Mesothelial cell of epicardium (in vitro differentiated cells): ENCODE results near the gene SULT4A1. TPM values are rescaled to one million over a fixed set of nuclear protein-coding genes. Genes with fewer than 3 reads are reported as not detected.

Source experiments
- DNase-seq, 2 experiments: peaks; one replicate each; pipeline ENCODE4 v3.0.0; 2021; ENCODE audit warnings: low spot score in 2 of 2; ENCODE audit not compliant: unreplicated experiment in 2 of 2
- H3K27ac Mint-ChIP-seq: 2 replicates; pipeline ENCODE4 v1.8.0; 2021; ENCODE audit warnings: mixed read lengths
- H3K27me3 Mint-ChIP-seq: 2 replicates; pipeline ENCODE4 v1.8.0; 2021; ENCODE audit warnings: low read depth, mixed read lengths
- H3K36me3 Mint-ChIP-seq: 2 replicates; pipeline ENCODE4 v1.8.0; 2021; ENCODE audit warnings: mixed read lengths
- H3K4me1 Mint-ChIP-seq: 2 replicates; pipeline ENCODE4 v1.8.0; 2021; ENCODE audit warnings: mixed read lengths
- H3K4me3 Mint-ChIP-seq: 2 replicates; pipeline ENCODE4 v1.8.0; 2021; ENCODE audit warnings: mild to moderate bottlenecking, moderate library complexity, mixed read lengths
- H3K9me3 Mint-ChIP-seq: 2 replicates; pipeline ENCODE4 v1.8.0; 2021; ENCODE audit warnings: mixed read lengths
- CTCF ChIP-seq: fragments of 200-600 bp; sonication (generic); IDR thresholded peaks from one replicate; pipeline ENCODE4 v1.5.0; 2021; ENCODE audit warnings: antibody characterized with exemption; ENCODE audit not compliant: unreplicated experiment
- total RNA-seq: library from RNA; stranded (reverse); gene quantifications from 3 replicates; pipeline ENCODE4 v1.2.1, GENCODE V29; 2021

The SULT4A1 gene
- total RNA-seq, 1 donor from 2014 or later, result 7.1 TPM

DNA sequence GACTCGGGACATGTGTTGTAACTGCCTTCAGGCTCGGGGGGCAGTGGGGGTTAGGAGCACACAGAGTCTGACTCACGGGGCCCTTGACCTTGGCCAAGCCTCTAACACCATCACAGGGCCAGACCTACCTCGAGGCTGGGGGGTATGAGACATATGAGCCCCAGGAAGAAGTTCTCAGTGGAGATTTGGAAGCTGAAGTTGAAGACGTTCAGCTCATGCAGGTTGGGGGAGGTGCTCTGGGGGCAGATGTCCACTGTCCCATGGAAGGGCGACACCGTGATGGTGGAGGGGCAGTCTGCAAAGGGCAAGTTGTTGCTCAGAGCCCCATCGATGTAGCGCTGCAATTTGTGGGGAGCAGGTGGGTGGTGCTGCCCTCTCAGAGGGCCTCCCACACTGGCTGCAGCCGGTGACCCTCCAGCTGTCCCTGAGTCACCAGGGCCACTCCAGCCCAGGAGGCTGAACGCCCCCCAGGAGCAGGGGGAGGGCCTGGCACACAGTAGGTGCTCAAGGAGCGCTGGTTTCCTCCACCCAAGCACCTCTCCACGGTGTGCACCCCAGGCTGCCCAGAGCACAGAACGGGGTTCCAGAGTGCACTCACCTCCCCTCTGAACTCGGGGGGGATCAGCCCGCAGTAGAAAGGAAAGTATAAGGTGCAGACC is 27.0 kb upstream of the SULT4A1 start:
- TF ChIP-seq CTCF, result no peak
- no peak for DNase-seq
- H3K27me3 Mint-ChIP-seq, result peaks cover 89% of the 10 kb centered on the region
- H3K4me3 Mint-ChIP-seq, result no peak overlapping the region
- no peak overlapping the region for H3K27ac Mint-ChIP-seq
- no peaks in the 10 kb centered on the region for H3K4me1 Mint-ChIP-seq
- H3K36me3 Mint-ChIP-seq, result no peaks in the 10 kb centered on the region
- no peaks in the 10 kb centered on the region for H3K9me3 Mint-ChIP-seq

- Mint-ChIP-seq H3K27me3 (peaks cover 83% of the 10 kb centered on the region), H3K4me3 (no peak overlapping the region), H3K9me3 (no peaks in the 10 kb centered on the region), H3K27ac (no peak overlapping the region), H3K4me1 (no peaks in the 10 kb centered on the region), H3K36me3 (no peaks in the 10 kb centered on the region)
- no peak for DNase-seq
- TF ChIP-seq CTCF, result no peak
Measured at GRCh38 chr22:43888740-43889139, 26.4 kb upstream of the SULT4A1 start.

DNA sequence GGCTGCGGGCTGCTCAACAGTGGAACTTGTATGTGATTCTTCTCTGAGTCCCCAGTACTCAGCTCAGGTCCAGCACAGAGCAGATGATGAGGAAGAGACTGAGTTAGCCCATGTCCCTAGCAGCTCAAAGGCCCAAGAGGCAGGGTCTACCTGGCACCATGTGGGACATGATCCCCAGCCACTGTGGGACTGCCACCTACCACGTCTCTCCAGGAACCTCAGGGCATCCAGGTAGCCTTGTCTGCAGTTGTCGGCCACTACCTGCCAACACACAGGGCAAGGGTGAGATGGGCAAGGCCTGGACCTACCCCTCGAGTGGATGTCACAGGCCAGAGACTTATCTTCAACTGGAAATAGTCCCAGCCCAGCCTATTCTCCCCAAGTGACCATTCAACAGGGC is 25.1 kb upstream of the SULT4A1 start:
- peaks cover 77% of the 10 kb centered on the region for H3K27me3 Mint-ChIP-seq
- H3K4me3 Mint-ChIP-seq, result no peak overlapping the region
- no peak for DNase-seq
- no peaks in the 10 kb centered on the region for H3K9me3 Mint-ChIP-seq
- H3K4me1 Mint-ChIP-seq, result no peaks in the 10 kb centered on the region
- no peak for TF ChIP-seq CTCF
- no peaks in the 10 kb centered on the region for H3K36me3 Mint-ChIP-seq
- H3K27ac Mint-ChIP-seq, result no peak overlapping the region

DNA sequence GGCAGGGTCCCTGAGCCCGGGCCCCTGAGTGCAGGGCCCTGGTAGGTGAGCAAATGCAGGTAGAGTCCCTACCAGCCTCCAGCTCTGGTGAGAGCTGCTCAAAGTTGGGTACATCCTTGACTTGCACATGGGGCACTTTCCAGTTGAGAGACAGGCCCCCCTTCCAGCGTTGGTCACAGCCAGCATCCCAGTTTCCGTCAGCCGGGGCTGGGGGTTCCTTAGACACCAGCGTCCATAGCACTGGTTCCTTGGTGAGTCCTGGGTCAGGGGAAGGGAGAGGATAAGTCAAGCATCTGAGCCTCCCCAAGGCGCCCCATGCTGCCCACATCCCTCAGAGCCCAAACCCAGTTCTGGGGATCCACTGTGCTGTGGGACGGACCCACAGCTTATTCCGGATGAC is 23.9 kb upstream of the SULT4A1 start:
- Mint-ChIP-seq H3K4me1 (no peaks in the 10 kb centered on the region), H3K27me3 (peaks cover 67% of the 10 kb centered on the region), H3K27ac (no peak overlapping the region), H3K4me3 (no peak overlapping the region), H3K36me3 (no peaks in the 10 kb centered on the region), H3K9me3 (no peaks in the 10 kb centered on the region)
- no peak for DNase-seq
- no peak for TF ChIP-seq CTCF

- H3K4me3 Mint-ChIP-seq, result no peak overlapping the region
- no peaks in the 10 kb centered on the region for H3K36me3 Mint-ChIP-seq
- H3K27ac Mint-ChIP-seq, result no peak overlapping the region
- peaks cover 62% of the 10 kb centered on the region for H3K27me3 Mint-ChIP-seq
- no peak for DNase-seq
- no peaks in the 10 kb centered on the region for H3K9me3 Mint-ChIP-seq
- TF ChIP-seq CTCF, result no peak
- no peaks in the 10 kb centered on the region for H3K4me1 Mint-ChIP-seq
Measured at GRCh38 chr22:43885786-43886185, 23.5 kb upstream of the SULT4A1 start.

GRCh38 chr22:43885319-43885671 is 23.0 kb upstream of the SULT4A1 start:
- H3K27me3 Mint-ChIP-seq, result peaks cover 58% of the 10 kb centered on the region
- no peaks in the 10 kb centered on the region for H3K9me3 Mint-ChIP-seq
- no peaks in the 10 kb centered on the region for H3K36me3 Mint-ChIP-seq
- TF ChIP-seq CTCF, result peak; percentile 8
- no peak overlapping the region for H3K27ac Mint-ChIP-seq
- H3K4me3 Mint-ChIP-seq, result no peak overlapping the region
- H3K4me1 Mint-ChIP-seq, result no peaks in the 10 kb centered on the region
- DNase-seq, result no peak
